GM19438 (cell line): ENCODE measurements around the gene DDHD1.
"Not testable (repeated sequence)": the region's sequence is repeated elsewhere in the genome, so short reads cannot be mapped to it uniquely, and the experiment has no call there.

Experiments used
- ATAC-seq: cut with Tn5 transposase; IDR thresholded peaks from one replicate; pipeline ENCODE4 v1.9.1; 2021; ENCODE audit warnings: low read depth; ENCODE audit not compliant: unreplicated experiment

DDHD1 gene

DNA sequence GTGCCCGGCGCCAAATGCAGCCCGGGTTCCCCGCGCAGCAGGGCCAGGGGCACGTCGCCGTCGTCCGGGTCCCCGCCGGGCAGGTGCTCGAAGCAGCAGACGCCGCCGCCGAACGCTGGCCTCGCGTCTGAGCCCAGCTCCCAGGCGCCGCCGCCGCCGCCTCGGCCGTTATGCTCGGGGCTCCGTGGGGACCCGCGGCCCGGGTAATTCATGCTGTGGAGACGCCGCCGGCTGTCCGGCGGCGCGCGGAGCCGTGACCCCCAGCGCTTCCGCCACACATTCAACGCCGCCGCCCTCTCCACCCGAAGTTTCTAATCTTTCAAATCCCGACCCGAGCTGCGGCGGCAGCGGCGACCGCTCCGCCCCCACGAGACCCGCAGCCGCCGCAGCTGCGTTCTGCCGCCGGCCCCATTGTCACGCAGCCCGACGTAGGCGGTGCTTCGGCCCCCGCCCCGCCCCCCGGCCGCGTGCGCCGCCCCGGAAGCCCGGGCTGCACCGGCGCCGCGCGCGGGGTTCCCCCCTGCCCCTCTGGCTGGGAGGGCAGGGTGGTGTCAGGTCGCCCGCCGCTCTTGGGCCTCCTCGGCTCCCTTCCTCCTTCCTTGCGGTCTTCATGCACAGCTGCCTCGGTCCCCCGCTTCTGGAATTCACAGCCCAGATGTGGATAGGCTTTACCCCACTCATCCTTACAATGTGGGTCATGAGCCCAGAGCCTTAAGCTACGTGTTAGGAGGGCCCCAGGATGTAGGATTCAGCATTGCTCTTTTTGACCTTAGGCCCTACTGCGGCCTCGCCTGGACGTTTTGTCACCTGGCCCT lies at the start of gene DDHD1:
Gene DDHD1, minus strand, starts transcription at position 437 of the 815 bp plus-strand sequence. Its CDS starts 225 bp downstream, at position 212.
- ATAC-seq = peak; percentile 66

GRCh38 chr14:53195949-53196348 lies 42.8 kb upstream of the DDHD1 start:
- ATAC-seq = no peak

- ATAC-seq = no peak
Measured at GRCh38 chr14:53193193-53193592, 40.1 kb upstream of the DDHD1 start.

DNA sequence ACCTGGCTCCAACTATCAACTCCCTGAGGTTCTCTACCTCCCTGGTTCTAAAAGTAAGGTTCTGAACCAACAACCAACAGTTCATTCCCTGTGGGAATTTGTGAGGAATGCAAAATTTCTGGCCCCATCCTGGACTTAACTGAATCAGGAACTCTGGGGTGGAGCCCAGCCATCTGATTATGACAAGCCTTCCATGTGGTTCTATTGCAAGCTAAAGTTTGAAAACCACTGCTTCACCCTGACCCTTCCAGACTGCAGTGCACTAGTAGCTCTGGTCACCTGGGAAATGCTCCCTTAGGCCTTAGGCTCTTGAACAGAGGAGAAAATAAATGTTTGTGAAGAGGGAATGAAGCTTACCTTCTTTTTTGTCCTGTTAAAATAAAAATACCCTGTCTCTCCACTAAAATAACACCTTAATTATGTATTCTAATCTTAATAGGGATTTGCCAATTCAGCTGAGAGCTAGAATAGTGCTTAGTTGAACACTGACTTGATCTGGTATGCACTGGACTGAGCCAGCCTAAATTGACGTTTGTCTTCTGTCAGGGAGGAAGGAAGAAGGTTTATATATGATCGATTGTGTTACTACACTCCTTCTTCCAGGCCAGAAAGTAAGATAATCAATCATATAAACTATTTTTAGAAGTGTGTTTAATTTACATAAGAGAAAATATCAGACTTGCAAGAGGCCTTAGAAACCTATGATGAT lies 39.1 kb upstream of the DDHD1 start:
- no peak for ATAC-seq

DNA sequence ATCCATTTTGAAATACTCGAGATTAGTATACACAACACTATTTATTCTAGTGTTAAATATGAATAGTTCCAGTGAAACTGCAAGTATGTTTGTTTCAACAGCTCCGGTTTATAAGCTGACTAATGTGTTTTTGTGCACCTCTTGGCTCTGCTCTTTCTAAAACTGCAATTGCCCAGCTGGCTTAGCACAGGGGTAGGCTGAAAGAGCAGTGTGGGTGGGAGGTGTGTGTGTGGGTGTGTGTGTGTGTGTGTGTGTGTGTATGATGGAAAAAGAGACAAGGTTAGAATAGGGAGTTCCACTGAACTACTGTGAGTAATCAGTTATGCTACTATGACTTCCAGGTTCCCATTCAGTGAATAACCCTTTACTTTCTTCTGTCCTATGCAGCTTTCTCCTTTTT lies 37.8 kb upstream of the DDHD1 start:
- no peak for ATAC-seq

DNA sequence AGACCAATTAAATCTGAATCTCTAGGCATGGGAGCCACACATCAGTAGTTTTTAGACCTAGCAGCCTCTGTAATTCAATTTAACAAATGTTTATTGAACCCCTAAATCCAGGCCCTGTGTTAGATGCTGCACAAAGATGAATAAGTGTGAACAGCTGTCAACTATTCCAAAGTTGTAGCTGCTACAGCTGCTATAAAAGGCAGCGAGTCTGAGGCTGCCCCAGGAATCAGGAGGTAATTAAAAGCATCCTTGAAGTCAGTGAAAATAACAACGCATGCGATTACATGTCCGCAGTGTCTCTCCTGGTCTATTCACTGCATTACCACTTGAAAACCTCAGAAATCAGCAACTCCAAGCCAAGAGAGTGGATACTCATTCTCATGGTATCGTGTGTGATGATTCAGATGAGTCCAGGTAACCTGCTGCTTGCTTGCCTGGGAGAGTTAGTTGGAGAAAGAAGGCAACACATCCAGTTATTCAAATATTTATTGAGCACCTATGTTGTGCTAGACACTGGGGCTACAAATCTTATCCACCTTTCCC lies 34.9 kb upstream of the DDHD1 start:
- ATAC-seq = no peak

GRCh38 chr14:53186532-53186931 lies 33.4 kb upstream of the DDHD1 start:
- ATAC-seq = no peak

DNA sequence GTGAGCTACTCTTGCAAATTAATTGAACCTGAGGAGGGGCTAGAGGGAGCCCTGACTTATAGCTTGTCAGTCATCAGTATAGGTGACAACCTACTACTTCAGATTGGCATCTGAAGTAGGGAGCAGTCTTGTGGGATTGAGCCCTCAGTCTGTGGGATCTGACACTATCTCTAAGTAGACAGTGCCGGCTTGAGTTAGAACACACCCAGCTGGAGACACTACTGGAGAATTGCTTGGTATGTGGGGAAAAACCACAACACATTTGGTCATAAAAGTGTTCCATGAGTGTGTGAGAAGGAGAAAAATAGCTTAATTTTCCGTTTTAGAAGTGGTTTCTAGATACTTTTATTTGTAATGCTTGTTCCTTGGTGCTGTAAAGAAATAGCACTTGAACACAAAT lies 30.5 kb upstream of the DDHD1 start:
- ATAC-seq = no peak

GRCh38 chr14:53183056-53183455 lies 29.9 kb upstream of the DDHD1 start:
- ATAC-seq = no peak

- not testable (repeated sequence) for ATAC-seq
Measured at GRCh38 chr14:53181463-53182081, 28.4 kb upstream of the DDHD1 start.

- no peak for ATAC-seq
Measured at GRCh38 chr14:53180272-53181221, 27.4 kb upstream of the DDHD1 start.

DNA sequence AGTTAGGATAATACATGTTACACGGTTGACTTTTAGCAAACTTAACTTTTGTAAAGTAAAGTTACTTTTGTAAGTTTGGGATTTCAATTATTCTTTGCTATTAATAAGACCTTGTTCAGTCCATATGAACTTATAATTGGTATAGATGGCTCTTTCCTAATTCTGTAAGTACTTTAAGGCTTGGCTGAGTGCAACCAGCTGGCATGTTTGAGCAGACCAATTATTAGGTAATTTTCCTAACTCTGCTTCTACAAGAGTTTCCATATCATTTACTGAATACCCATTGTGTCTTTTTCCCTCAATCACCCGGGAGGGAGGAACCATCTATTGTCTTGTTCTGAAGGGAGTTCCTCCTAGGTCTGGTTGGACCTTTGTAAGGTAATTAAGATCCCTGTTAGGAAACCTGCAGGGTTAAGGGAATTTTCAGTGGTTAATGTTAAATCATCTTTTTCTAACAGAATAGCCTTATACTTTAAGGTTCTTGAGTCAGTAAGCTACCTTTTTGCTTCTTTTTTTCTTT lies 26.4 kb upstream of the DDHD1 start:
- not testable (repeated sequence) for ATAC-seq

DNA sequence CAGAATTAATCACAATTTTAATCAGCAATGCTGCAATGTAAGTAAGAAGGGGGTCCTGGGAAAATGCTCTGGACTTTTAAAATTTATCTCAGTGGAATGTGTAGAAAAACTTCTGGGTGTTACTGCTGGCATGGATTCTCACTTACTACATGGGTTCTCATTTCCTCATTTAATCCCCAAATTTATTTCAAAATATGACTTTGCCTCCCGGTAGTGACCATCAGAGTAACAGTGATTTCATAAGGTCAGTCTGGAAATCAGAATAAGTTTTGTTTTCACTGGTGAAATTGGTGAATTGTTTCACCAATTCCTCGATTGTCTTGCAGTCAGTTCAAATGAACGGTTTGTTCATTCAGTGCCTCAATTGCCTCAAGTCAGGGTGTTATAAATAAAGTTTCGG lies 22.3 kb upstream of the DDHD1 start:
- no peak for ATAC-seq

- no peak for ATAC-seq
Measured at GRCh38 chr14:53174918-53175317, 21.8 kb upstream of the DDHD1 start.

DNA sequence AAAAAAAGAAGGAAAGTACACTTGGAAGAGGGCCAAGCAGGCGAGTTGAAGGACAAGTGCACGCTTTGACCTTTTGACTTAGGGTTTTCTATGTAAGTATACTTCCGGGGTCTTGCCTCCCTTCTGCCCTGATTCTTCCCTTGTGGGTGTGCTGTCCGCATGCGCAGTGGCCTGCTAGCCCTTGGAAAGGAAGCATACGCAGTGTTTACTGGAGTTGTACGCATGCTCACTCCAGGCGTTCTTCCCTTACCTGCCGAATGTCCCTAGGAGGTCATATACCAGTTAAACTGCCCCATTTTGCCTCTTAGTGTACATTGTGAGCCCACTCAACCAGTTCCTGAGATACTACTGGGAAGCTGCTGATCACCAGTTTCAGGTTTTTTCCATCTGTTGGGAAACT lies 15.7 kb upstream of the DDHD1 start:
- no peak for ATAC-seq

GRCh38 chr14:53167602-53168328 lies 14.6 kb upstream of the DDHD1 start:
- no peak for ATAC-seq

DNA sequence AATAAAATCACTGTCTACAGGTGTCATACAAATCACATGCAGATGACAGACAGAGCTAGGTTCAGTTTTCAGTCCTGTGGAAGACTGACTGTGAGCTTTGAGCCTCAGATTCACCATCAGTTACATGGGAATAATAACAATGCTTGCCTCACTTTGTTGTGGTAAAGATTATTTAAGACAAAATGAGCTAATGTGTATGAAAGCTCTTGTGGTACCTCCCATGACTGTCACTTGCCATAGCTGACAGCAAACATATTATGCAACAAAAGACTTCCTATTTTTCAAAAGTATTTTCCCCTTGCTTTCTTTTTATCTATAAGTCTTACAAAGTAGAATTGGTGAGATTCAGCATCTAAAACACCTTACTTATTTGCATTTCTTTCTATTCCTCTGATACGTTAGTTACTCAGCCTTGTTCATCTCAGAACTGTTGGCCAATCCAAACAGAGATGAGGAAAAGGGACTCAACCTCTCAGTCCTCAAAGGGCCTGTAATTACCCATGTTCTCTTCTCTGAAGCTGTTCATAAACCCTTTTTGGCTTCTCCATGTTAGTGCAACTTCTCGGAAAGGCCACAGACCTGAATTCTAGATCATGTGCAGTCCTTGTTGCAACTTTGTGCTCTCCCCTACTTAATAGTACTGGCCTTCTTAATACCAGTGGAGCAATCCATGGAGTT lies 8.8 kb upstream of the DDHD1 start:
- no peak for ATAC-seq

GRCh38 chr14:53156238-53156637 lies 3.1 kb upstream of the DDHD1 start:
- no peak for ATAC-seq

GRCh38 chr14:53153702-53154112 lies 584 bp upstream of the DDHD1 start:
- ATAC-seq = no peak
